IMR-90 (cell line): ENCODE measurements around the gene DDX42. TPM values are rescaled to one million over a fixed set of nuclear protein-coding genes. Genes with fewer than 3 reads are reported as not detected.

Experiments used
- ATAC-seq: fragments of 200-7000 bp; cut with Tn5 transposase; 2 replicates; pipeline ENCODE4 v1.9.1; 2020; ENCODE audit warnings: low read depth, mild to moderate bottlenecking, moderate library complexity
- BruUV-seq: library from RNA; stranded (reverse); fragments of 400-500 nt; replicated peaks from 2 replicates; lab custom pipeline; 2021; lab: Mats Ljungman, UMichigan
- CTCF ChIA-PET: fragments of 300-600 bp; formaldehyde crosslinking; extraction: SDS; loops from one replicate; lab custom pipeline; 2021; ENCODE audit warnings: antibody characterized with exemption; lab: Yijun Ruan, JAX
- POLR2A ChIA-PET: fragments of 300-600 bp; sonication (Branson Sonifier 250); formaldehyde crosslinking; loops from one replicate; lab custom pipeline; 2022; ENCODE audit warnings: antibody characterized with exemption; ENCODE audit not compliant: unreplicated experiment; lab: Charles Lee
- DNase-seq: peaks from one replicate; pipeline ENCODE4 v3.0.0; 2013
- H2AFZ ChIP-seq: replicated peaks from 2 replicates; pipeline ENCODE3; 2013; ENCODE audit warnings: low read length, mild to moderate bottlenecking; ENCODE audit not compliant: poor library complexity
- H2AK5ac ChIP-seq: 2 replicates; pipeline ENCODE4 v1.6.1; 2013; ENCODE audit warnings: low read depth, low read length, inconsistent platforms
- H2AK9ac ChIP-seq: replicated peaks from 2 replicates; pipeline ENCODE3; 2013; ENCODE audit warnings: mild to moderate bottlenecking, low read depth, low read length, moderate library complexity; ENCODE audit not compliant: poor library complexity
- H2BK120ac ChIP-seq: 2 replicates; pipeline ENCODE4 v1.6.1; 2013; ENCODE audit warnings: low read depth, low read length, inconsistent platforms
- H2BK15ac ChIP-seq: 3 replicates; pipeline ENCODE4 v1.6.1; 2013; ENCODE audit warnings: low read depth, low read length, inconsistent platforms
- H2BK20ac ChIP-seq: 2 replicates; pipeline ENCODE4 v1.6.1; 2013; ENCODE audit warnings: low read depth, mild to moderate bottlenecking, inconsistent platforms, low read length, moderate library complexity
- H2BK5ac ChIP-seq: 2 replicates; pipeline ENCODE4 v1.6.1; 2013; ENCODE audit warnings: mild to moderate bottlenecking, low read depth, low read length, inconsistent platforms; ENCODE audit not compliant: poor library complexity, severe bottlenecking
- H3K14ac ChIP-seq: replicated peaks from 2 replicates; pipeline ENCODE4 v1.6.1; 2013; ENCODE audit warnings: low read depth, low read length, inconsistent platforms
- H3K18ac ChIP-seq: 2 replicates; pipeline ENCODE4 v1.6.1; 2013; ENCODE audit warnings: low read depth, low read length, control low read depth
- H3K23ac ChIP-seq: 2 replicates; pipeline ENCODE4 v1.6.1; 2013; ENCODE audit warnings: low read depth, low read length, inconsistent platforms
- H3K27ac ChIP-seq: 2 replicates; pipeline ENCODE4 v1.5.1; 2013; ENCODE audit warnings: mild to moderate bottlenecking, control low read depth, low read length; ENCODE audit not compliant: insufficient read depth
- H3K27me3 ChIP-seq: 2 replicates; pipeline ENCODE4 v1.6.1; 2013; ENCODE audit warnings: low read length; ENCODE audit not compliant: control insufficient read depth, insufficient read depth
- H3K36me3 ChIP-seq: 2 replicates; pipeline ENCODE4 v1.6.1; 2013; ENCODE audit warnings: low read length, mixed read lengths; ENCODE audit not compliant: control insufficient read depth, insufficient read depth
- H3K4ac ChIP-seq: 2 replicates; pipeline ENCODE4 v1.6.1; 2013; ENCODE audit warnings: low read depth, low read length, inconsistent platforms
- H3K4me1 ChIP-seq: 2 replicates; pipeline ENCODE4 v1.6.1; 2013; ENCODE audit warnings: low read length, mixed read lengths; ENCODE audit not compliant: control insufficient read depth, insufficient read depth
- H3K4me2 ChIP-seq: 2 replicates; pipeline ENCODE4 v1.6.1; 2013; ENCODE audit warnings: low read depth, mild to moderate bottlenecking, control low read depth, low read length, moderate library complexity
- H3K4me3 ChIP-seq: 2 replicates; pipeline ENCODE4 v1.5.1; 2013; ENCODE audit warnings: low read depth, mild to moderate bottlenecking, control low read depth, low read length, moderate library complexity; ENCODE audit not compliant: insufficient read depth
- H3K56ac ChIP-seq: 2 replicates; pipeline ENCODE4 v1.6.1; 2013; ENCODE audit warnings: low read length, inconsistent platforms; ENCODE audit not compliant: insufficient read depth; ENCODE audit errors: extremely low read depth
- H3K79me1 ChIP-seq, 2 experiments: 2 replicates each; pipeline ENCODE4 v1.6.1; 2013; ENCODE audit warnings: low read length in 2 of 2, inconsistent platforms in 1 of 2, low read depth in 1 of 2
- H3K9ac ChIP-seq: 2 replicates; pipeline ENCODE4 v1.6.1; 2013; ENCODE audit warnings: low read depth, low read length, control low read depth
- H3K9me1 ChIP-seq: 2 replicates; pipeline ENCODE4 v1.6.1; 2013; ENCODE audit warnings: low read length, inconsistent platforms; ENCODE audit not compliant: insufficient read depth
- H3K9me3 ChIP-seq: 2 replicates; pipeline ENCODE4 v1.6.1; 2013; ENCODE audit warnings: low read length; ENCODE audit not compliant: control insufficient read depth, insufficient read depth
- H4K20me1 ChIP-seq: 2 replicates; pipeline ENCODE4 v1.6.1; 2013; ENCODE audit warnings: low read length, inconsistent platforms; ENCODE audit not compliant: insufficient read depth
- H4K5ac ChIP-seq: 2 replicates; pipeline ENCODE4 v1.6.1; 2013; ENCODE audit warnings: mild to moderate bottlenecking, low read depth, low read length, control low read depth
- H4K8ac ChIP-seq, 2 experiments: 2 replicates each; pipeline ENCODE4 v1.6.1; 2013; ENCODE audit warnings: low read depth in 2 of 2, low read length in 2 of 2, control low read depth in 1 of 2, inconsistent platforms in 1 of 2
- H4K91ac ChIP-seq: 2 replicates; pipeline ENCODE4 v1.6.1; 2013; ENCODE audit warnings: low read depth, low read length, inconsistent platforms; ENCODE audit not compliant: insufficient read depth
- BHLHE40 ChIP-seq: fragments of 150-350 bp; IDR thresholded peaks from 2 replicates; pipeline ENCODE4 v1.6.1; 2016; ENCODE audit warnings: mild to moderate bottlenecking, low read depth, low read length
- CEBPB ChIP-seq: IDR thresholded peaks from 2 replicates; pipeline ENCODE4 v1.6.1; 2012; ENCODE audit warnings: low read depth, low read length, improper control_type of control experiment
- CTCF ChIP-seq: conservative IDR thresholded peaks from 2 replicates; pipeline ENCODE4 v1.5.1; 2012; ENCODE audit warnings: mild to moderate bottlenecking, low read depth, low read length, improper control_type of control experiment
- FOS ChIP-seq: fragments of 150-350 bp; IDR thresholded peaks from 2 replicates; pipeline ENCODE4 v1.6.1; 2016; ENCODE audit warnings: low read depth, low read length
- MAFK ChIP-seq: IDR thresholded peaks from 2 replicates; pipeline ENCODE4 v1.6.1; 2012; ENCODE audit warnings: low read depth, low read length, improper control_type of control experiment
- MXI1 ChIP-seq: IDR thresholded peaks from 2 replicates; pipeline ENCODE4 v1.6.1; 2012; ENCODE audit warnings: low read depth, mild to moderate bottlenecking, low read length, moderate library complexity, borderline replicate concordance
- RAD21 ChIP-seq: IDR thresholded peaks from 2 replicates; pipeline ENCODE4 v1.6.1; 2012; ENCODE audit warnings: low read length, improper control_type of control experiment
- RFX5 ChIP-seq: IDR thresholded peaks from 2 replicates; pipeline ENCODE4 v1.8.0; 2012; ENCODE audit warnings: low read depth, mild to moderate bottlenecking, low read length, moderate library complexity
- USF2 ChIP-seq: fragments of 150-350 bp; IDR thresholded peaks from 2 replicates; pipeline ENCODE4 v1.6.1; 2017; ENCODE audit warnings: mild to moderate bottlenecking, antibody characterized with exemption, low read length, low read depth
- WGBS, 2 experiments: methylation state at CpG; one replicate each; pipeline versions ENCODE4 v1.1.5 to v1.1.7; 2013; ENCODE audit warnings: missing lambda C conversion rate in 2 of 2; ENCODE audit not compliant: insufficient read length in 1 of 2; ENCODE audit errors: extremely low coverage in 2 of 2; 5-methylcytosine and 5-hydroxymethylcytosine counted together
- dilution Hi-C: fragments of 300-500 bp; cut with HindIII; formaldehyde crosslinking; loops from one replicate; pipeline ENCODE4 v1.14.3; 2018; ENCODE audit warnings: low sequenced_read_pairs; ENCODE audit not compliant: unreplicated experiment
- in situ Hi-C: fragments of 300-500 bp; cut with MboI; formaldehyde crosslinking; loops from 3 replicates; pipeline ENCODE4 v1.14.3; 2019; ENCODE audit warnings: low sequenced_read_pairs, inconsistent platforms, mixed read lengths
- intact Hi-C: fragments of 100-400 bp; cut with micrococcal nuclease; formaldehyde crosslinking; loops from 2 replicates; pipeline ENCODE4 v1.10.0; 2022
- polyA plus RNA-seq, 3 experiments: library from polyadenylated mRNA; depleted of rRNA; stranded (reverse); fragments of >200 nt; gene quantifications; 2 replicates each; pipeline ENCODE4 v1.2.3, GENCODE V29; 2012; ENCODE audit warnings: low replicate concordance in 1 of 3
- total RNA-seq: library from RNA; depleted of rRNA; stranded (reverse); fragments of >200 nt; gene quantifications from 2 replicates; pipeline ENCODE4 v1.2.3, GENCODE V29; 2012

DDX42 gene
- total and polyA plus RNA-seq, 2 of the 4 experiments (the other 2 are of a cell fraction): 75.8 to 91.5 TPM

DNA sequence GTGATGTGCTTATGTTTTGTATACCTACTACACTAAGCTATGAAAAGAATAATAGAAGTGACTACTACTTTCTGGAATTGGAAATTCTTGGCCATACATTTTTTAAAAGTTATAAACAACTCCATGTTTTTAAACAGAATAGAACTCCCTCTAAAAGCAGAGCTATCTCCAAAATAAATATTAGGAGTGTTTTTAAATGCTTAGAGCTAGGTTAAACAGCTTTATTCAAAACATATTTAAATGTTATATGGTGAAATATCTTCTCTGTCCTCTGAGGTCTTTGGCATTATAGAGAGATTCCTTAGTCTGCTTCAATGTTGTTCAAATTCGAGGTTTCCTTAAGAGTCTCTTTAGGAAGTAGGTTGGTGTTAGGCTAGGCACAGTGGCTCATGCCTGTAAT lies 30.4 kb downstream of the DDX42 start:
- ATAC-seq (peak; percentile 91), DNase-seq (no peak)
- Histone ChIP-seq H3K27ac (peak overlapping the region; percentile 87; the same call in 1 of the 2 replicates), H3K56ac (no peak overlapping the region), H4K8ac (no peak overlapping the region), H2AFZ (no peak overlapping the region), H4K20me1 (peaks cover 3% of the 10 kb centered on the region; the same call in 1 of the 2 replicates), H3K4me3 (no peak overlapping the region), H3K4me2 (0 out of 2 replicates have a peak overlapping the region, but pooled peaks have one; percentile 46), H2AK9ac (no peak overlapping the region), H3K4ac (no peak overlapping the region), H4K5ac (no peak overlapping the region), H2BK120ac (no peak overlapping the region), H4K91ac (no peak overlapping the region), H3K9ac (no peak overlapping the region), H3K4me1 (peaks cover 2% of the 10 kb centered on the region; the same call in 1 of the 2 replicates), H2BK5ac (peak overlapping the region; percentile 69), H3K23ac (no peak overlapping the region), H2BK15ac (no peak overlapping the region), H3K36me3 (peaks cover 49% of the 10 kb centered on the region), H3K14ac (no peak overlapping the region), H3K27me3 (no peaks in the 10 kb centered on the region), H3K79me1 (peaks cover 27 to 42% of the 10 kb centered on the region in 2 experiments), H3K18ac (no peak overlapping the region), H3K9me1 (no peaks in the 10 kb centered on the region), H2AK5ac (no peak overlapping the region), H2BK20ac (no peak overlapping the region), H3K9me3 (no peaks in the 10 kb centered on the region)
- ChIA-PET POLR2A (no interaction called here), CTCF (no interaction called here)
- in situ Hi-C loops (no loop called here), intact Hi-C loops (loop anchor here (2.0 kb wide), 2 partner anchors 14 to 22 kb away; partner anchors contain the start of genes FTSJ3 and PSMC5), dilution Hi-C loops (no loop called here)
- TF ChIP-seq RAD21 (no peak), MXI1 (no peak), USF2 (no peak), RFX5 (no peak), CTCF (no peak), FOS (no peak), MAFK (no peak), BHLHE40 (no peak), CEBPB (no peak)
- WGBS, 2 experiments: no CpG with 5 or more reads among the region's 1 CpG
- BruUV-seq: no TSS peak
